Osteocyte (in vitro differentiated cells): Measurements from ENCODE around the gene IFIT3. TPM values are rescaled to one million over a fixed set of nuclear protein-coding genes. Genes with fewer than 3 reads are reported as not detected.

Experiments
- DNase-seq: peaks from one replicate; pipeline ENCODE4 v3.0.0; 2021; ENCODE audit warnings: mixed read lengths; ENCODE audit not compliant: unreplicated experiment; ENCODE audit errors: extremely low spot score
- H3K27ac Mint-ChIP-seq: one replicate; pipeline ENCODE4 v1.8.0; 2021; ENCODE audit warnings: mild to moderate bottlenecking, mixed read lengths; ENCODE audit not compliant: unreplicated experiment
- H3K27me3 Mint-ChIP-seq: one replicate; pipeline ENCODE4 v1.8.0; 2021; ENCODE audit warnings: mixed read lengths; ENCODE audit not compliant: unreplicated experiment
- H3K36me3 Mint-ChIP-seq: one replicate; pipeline ENCODE4 v1.8.0; 2021; ENCODE audit warnings: mixed read lengths; ENCODE audit not compliant: unreplicated experiment
- H3K4me1 Mint-ChIP-seq: one replicate; pipeline ENCODE4 v1.8.0; 2021; ENCODE audit warnings: mixed read lengths; ENCODE audit not compliant: unreplicated experiment
- H3K4me3 Mint-ChIP-seq: one replicate; pipeline ENCODE4 v1.8.0; 2021; ENCODE audit warnings: mild to moderate bottlenecking, moderate library complexity, mixed read lengths; ENCODE audit not compliant: unreplicated experiment
- H3K9me3 Mint-ChIP-seq: one replicate; pipeline ENCODE4 v1.8.0; 2021; ENCODE audit warnings: mixed read lengths; ENCODE audit not compliant: unreplicated experiment
- CTCF ChIP-seq: fragments of 200-600 bp; sonication (generic); IDR thresholded peaks from 2 replicates; pipeline ENCODE4 v1.5.0; 2021; ENCODE audit warnings: antibody characterized with exemption, mild to moderate bottlenecking, moderate library complexity
- total RNA-seq: library from RNA; stranded (reverse); gene quantifications from 2 replicates; pipeline ENCODE4 v1.2.1, GENCODE V29; 2021

Gene IFIT3
- total RNA-seq, 1 donor from 2014 or later, result 19.9 TPM

DNA sequence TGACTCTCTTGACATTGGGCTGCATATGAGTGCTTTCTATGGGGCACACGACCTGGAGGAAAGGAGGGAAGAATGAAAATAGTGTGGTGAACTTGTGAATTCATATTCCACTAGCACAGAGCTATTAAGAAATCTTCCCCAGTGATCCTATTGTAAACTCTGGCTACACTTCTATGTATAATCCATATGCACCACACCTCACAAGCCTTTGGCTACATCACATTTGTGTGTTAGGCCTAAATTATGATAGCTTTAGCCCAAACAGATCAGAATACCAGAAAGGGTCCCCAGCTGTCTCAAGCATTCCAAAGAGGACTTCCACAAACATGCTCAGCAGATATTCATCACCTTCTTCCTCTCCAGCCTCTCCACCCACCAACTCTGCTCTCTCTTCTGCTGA, 40.3 kb downstream of the IFIT3 start:
- Mint-ChIP-seq H3K4me1 (peaks cover 13% of the 10 kb centered on the region), H3K36me3 (peaks cover 3% of the 10 kb centered on the region), H3K27ac (no peak overlapping the region), H3K9me3 (no peaks in the 10 kb centered on the region), H3K27me3 (no peaks in the 10 kb centered on the region), H3K4me3 (no peak overlapping the region)
- DNase-seq, result no peak
- TF ChIP-seq CTCF, result no peak

GRCh38 chr10:89369156-89370105, 41.6 kb downstream of the IFIT3 start:
- no peak overlapping the region for H3K4me3 Mint-ChIP-seq
- H3K9me3 Mint-ChIP-seq, result no peaks in the 10 kb centered on the region
- no peak overlapping the region for H3K27ac Mint-ChIP-seq
- peaks cover 25% of the 10 kb centered on the region for H3K4me1 Mint-ChIP-seq
- peak; percentile 78 for TF ChIP-seq CTCF
- peaks cover 3% of the 10 kb centered on the region for H3K36me3 Mint-ChIP-seq
- DNase-seq, result no peak
- H3K27me3 Mint-ChIP-seq, result no peaks in the 10 kb centered on the region

GRCh38 chr10:89371079-89371478, 43.3 kb downstream of the IFIT3 start:
- Mint-ChIP-seq H3K4me1 (peaks cover 31% of the 10 kb centered on the region), H3K4me3 (no peak overlapping the region), H3K27me3 (no peaks in the 10 kb centered on the region), H3K9me3 (no peaks in the 10 kb centered on the region), H3K36me3 (peaks cover 2% of the 10 kb centered on the region), H3K27ac (no peak overlapping the region)
- no peak for TF ChIP-seq CTCF
- DNase-seq, result no peak

GRCh38 chr10:89371987-89372386, 44.2 kb downstream of the IFIT3 start:
- TF ChIP-seq CTCF, result no peak
- H3K4me3 Mint-ChIP-seq, result no peak overlapping the region
- no peaks in the 10 kb centered on the region for H3K27me3 Mint-ChIP-seq
- H3K4me1 Mint-ChIP-seq, result peaks cover 30% of the 10 kb centered on the region
- H3K9me3 Mint-ChIP-seq, result no peaks in the 10 kb centered on the region
- DNase-seq, result no peak
- H3K36me3 Mint-ChIP-seq, result no peaks in the 10 kb centered on the region
- no peak overlapping the region for H3K27ac Mint-ChIP-seq

DNA sequence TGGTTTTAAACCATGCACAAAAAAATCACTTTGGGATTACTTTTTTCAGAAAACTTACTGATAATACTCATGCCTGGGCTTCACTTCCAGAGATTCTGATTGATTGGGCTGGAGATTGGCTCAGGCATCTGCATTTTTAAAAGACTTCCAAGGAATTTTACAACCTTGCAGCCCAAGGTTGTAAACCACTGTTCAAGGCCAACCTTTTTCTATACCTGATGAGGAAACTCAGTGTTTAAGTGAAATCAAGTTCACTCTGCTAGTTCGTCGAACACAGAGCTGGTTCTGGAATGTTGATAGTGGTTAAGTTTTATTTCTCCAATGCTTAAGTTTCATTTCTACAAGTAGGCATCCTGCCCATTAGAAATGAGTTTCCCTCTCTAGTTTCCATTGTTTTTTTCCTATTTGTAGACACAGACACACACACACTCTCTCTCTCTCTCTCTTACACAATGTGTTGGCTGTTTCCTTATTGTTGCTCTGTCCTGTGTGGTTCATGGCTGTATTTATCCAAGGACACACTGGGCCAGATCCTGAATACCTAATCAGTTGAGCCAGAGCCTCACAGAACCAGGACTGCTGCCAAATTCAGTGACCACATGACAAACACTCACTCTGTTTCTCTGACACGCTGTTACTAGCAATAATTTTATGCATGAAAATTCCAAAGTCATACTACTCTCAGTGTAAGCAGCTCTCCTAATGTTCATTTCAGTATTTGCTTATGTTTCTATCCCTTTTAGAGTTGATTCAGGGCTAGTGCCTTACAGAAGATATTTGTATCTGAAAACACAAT, 46.3 kb downstream of the IFIT3 start:
- DNase-seq, result no peak
- Mint-ChIP-seq H3K9me3 (no peaks in the 10 kb centered on the region), H3K27me3 (no peaks in the 10 kb centered on the region), H3K36me3 (no peaks in the 10 kb centered on the region), H3K27ac (peak overlapping the region; percentile 83), H3K4me1 (peaks cover 29% of the 10 kb centered on the region), H3K4me3 (no peak overlapping the region)
- TF ChIP-seq CTCF, result no peak
